ENCODE data around the gene UHRF1. TPM values are rescaled to one million over a fixed set of nuclear protein-coding genes. Genes with fewer than 3 reads are reported as not detected.

The UHRF1 gene
- total RNA-seq, 1 experiment from 2014 or later = 109 TPM

DNA sequence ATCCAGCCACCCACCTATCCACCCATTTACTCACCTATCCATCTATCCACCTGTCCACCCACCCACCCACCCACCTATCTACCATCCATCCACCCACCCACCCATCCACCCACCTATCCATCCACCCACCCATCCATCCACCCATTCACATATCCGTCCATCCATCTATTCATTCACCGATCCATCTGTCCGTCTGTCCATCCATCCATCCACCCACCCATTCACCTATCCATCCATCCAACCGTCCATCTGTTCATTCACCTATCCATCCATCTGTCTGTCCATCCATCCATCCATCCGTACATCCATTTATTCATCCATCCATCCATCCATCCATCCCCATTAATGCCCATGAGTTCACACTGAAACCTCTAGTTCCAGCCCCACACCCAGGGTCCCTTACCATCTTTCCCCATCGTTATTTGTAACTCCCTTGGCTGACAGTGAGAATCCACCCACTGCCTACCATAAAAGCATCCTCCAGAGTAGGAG, 90.9 kb downstream of the UHRF1 start (continued):
- TF ChIP-seq REST (IDR thresholded peaks at IDR 0.05; ENCODE audit: low read depth) (no peak), EZH2phosphoT487 (IDR thresholded peaks at IDR 0.05; ENCODE audit: borderline replicate concordance) (no peak), CBX3 (IDR thresholded peaks at IDR 0.05; ENCODE audit: low read depth) (no peak), CEBPB (IDR thresholded peaks at IDR 0.05; ENCODE audit: low read depth) (no peak)

DNA sequence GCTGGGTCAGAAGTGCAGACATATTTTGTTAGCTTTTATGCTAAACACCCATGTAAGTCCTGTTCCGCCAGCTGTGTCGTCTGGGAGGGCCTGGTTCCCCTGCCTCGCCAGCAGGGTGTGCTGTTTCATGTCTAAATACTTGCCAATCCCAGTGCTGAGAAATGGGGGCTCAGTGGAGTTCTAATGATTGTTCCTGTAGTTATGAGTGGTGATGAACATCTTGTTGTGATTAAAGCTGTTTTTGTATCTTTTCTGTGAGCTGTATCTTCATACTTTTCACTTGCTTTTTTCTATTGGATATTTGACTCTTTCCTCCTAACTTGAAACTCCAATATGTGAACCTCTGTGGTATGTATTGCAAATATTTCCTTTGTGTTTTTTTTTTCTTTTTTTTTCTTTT, 92.3 kb downstream of the UHRF1 start:
- POLR2A ChIA-PET = interaction anchor here (1.1 kb wide), 1 partner anchor 31 kb away, joined by 3 read pairs; no protein-coding TSS in a partner anchor

More for the DNA sequence above, 92.3 kb downstream of the UHRF1 start:
- H3K9me3 ChIP-seq (ENCODE audit: control insufficient read depth in 1 of 2, insufficient read depth in 1 of 2, low read depth in 1 of 2, low read length in 2 of 2) = no peaks in the 10 kb centered on the region
- peak overlapping the region; percentile 76 for H3K4me2 ChIP-seq (ENCODE audit: low read length)
- H3K9me2 ChIP-seq (ENCODE audit: insufficient read depth) = no peaks in the 10 kb centered on the region
- no peaks in the 10 kb centered on the region for H4K20me1 ChIP-seq (ENCODE audit: insufficient read depth)
- no peak overlapping the region for H2AFZ ChIP-seq (ENCODE audit: low read depth, low read length, poor library complexity, severe bottlenecking)
- ChIA-PET CTCF (interaction anchor here (0.8 to 2.2 kb wide), 13 partner anchors 12 to 192 kb away, joined by 3 to 23 read pairs (median 7); partner anchors contain the start of gene KDM4B), RAD21 (ENCODE audit: low non-redundant PET in 1 of 2, low total read pairs in 2 of 2, uncharacterized antibody in 2 of 2, unreplicated experiment in 2 of 2) (interaction anchor here in 1 of 2 experiments (0.6 to 0.9 kb wide), 2 partner anchors 21 to 30 kb away, joined by 3 to 4 read pairs; no protein-coding TSS in a partner anchor)
- no TSS peak for BruUV-seq (replicated peaks)
- peaks cover 39% of the 10 kb centered on the region; the same call in 1 of the 2 replicates for H3K79me2 ChIP-seq (ENCODE audit: insufficient read depth, low read length)
- H3K27ac ChIP-seq (ENCODE audit: low read depth, low read length) = peak overlapping the region; percentile 64; the same call in 1 of the 2 replicates
- ATAC-seq = peak; percentile 89
- H3K4me1 ChIP-seq (ENCODE audit: control insufficient read depth in 1 of 2, insufficient read depth in 2 of 2, low read length in 2 of 2) = peaks cover 12 to 20% of the 10 kb centered on the region in 2 experiments
- intact Hi-C loops (cut with micrococcal nuclease) = no loop called here
- peak overlapping the region; percentile 48; the same call in 1 of the 2 replicates for H3K9ac ChIP-seq (ENCODE audit: low read length)
- peak; percentile 37 to 95 (median 90); a peak in 5 of 6 replicates for TF ChIP-seq CTCF (IDR thresholded peaks at IDR 0.05 in 2 of 3, conservative IDR thresholded peaks at IDR 0.05 in 1 of 3; ENCODE audit: borderline replicate concordance in 1 of 3, insufficient read depth in 1 of 3, low read depth in 2 of 3, low read length in 2 of 3)
- peak; percentile 54 for TF ChIP-seq RAD21 (IDR thresholded peaks at IDR 0.05; ENCODE audit: low read depth)
- no peak for TF ChIP-seq EGR1 (IDR thresholded peaks at IDR 0.05; ENCODE audit: low read depth)
- no peaks in the 10 kb centered on the region for H3K36me3 ChIP-seq (ENCODE audit: control insufficient read depth in 1 of 2, insufficient read depth in 2 of 2, low read length in 2 of 2)
- DNase-seq (ENCODE audit: low read depth, low spot score) = peak; percentile 32
- no peaks in the 10 kb centered on the region for H3K27me3 ChIP-seq (ENCODE audit: insufficient read depth, low read length)
- H3K4me3 ChIP-seq (replicated peaks in 1 of 2; ENCODE audit: low read depth in 1 of 2, low read length in 2 of 2) = peak overlapping the region in 1 of 2 experiments; percentile 1; a peak in 1 of 4 replicates
